RWPE1 (cell line): ENCODE measurements around the gene SOCS2.

Experiments used
- CTCF ChIA-PET: fragments of 350-600 bp; sonication (Branson Sonifier 250); formaldehyde crosslinking; extraction: SDS; loops from one replicate; lab custom pipeline; 2021; lab: Yijun Ruan, JAX
- POLR2A ChIA-PET: fragments of 400-600 bp; formaldehyde crosslinking; extraction: SDS; loops from one replicate; lab custom pipeline; 2020; ENCODE audit warnings: antibody characterized with exemption; ENCODE audit not compliant: low non-redundant PET; lab: Yijun Ruan, JAX
- DNase-seq: peaks from one replicate; pipeline ENCODE4 v3.0.0; 2012; ENCODE audit warnings: low spot score
- H3K27ac ChIP-seq: fragments of 450-650 bp; 2 replicates; pipeline ENCODE4 v1.5.1; 2017
- TF ChIP-seq, protein P1 (sequence below): fragments of 450-650 bp; conservative IDR thresholded peaks from 2 replicates; pipeline ENCODE4 v1.5.1; 2017; ENCODE audit warnings: low read depth, mild to moderate bottlenecking

Gene SOCS2

GRCh38 chr12:93565760-93566159 lies 6.7 kb upstream of the SOCS2 start:
- no peak overlapping the region for H3K27ac ChIP-seq
- DNase-seq = no peak
- POLR2A ChIA-PET = no interaction called here
- TF ChIP-seq, protein P1, sequence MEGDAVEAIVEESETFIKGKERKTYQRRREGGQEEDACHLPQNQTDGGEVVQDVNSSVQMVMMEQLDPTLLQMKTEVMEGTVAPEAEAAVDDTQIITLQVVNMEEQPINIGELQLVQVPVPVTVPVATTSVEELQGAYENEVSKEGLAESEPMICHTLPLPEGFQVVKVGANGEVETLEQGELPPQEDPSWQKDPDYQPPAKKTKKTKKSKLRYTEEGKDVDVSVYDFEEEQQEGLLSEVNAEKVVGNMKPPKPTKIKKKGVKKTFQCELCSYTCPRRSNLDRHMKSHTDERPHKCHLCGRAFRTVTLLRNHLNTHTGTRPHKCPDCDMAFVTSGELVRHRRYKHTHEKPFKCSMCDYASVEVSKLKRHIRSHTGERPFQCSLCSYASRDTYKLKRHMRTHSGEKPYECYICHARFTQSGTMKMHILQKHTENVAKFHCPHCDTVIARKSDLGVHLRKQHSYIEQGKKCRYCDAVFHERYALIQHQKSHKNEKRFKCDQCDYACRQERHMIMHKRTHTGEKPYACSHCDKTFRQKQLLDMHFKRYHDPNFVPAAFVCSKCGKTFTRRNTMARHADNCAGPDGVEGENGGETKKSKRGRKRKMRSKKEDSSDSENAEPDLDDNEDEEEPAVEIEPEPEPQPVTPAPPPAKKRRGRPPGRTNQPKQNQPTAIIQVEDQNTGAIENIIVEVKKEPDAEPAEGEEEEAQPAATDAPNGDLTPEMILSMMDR = no peak
- CTCF ChIA-PET = no interaction called here

GRCh38 chr12:93567174-93567573 lies 5.3 kb upstream of the SOCS2 start:
- no peak for DNase-seq
- CTCF ChIA-PET = interaction anchor here (0.6 kb wide), 1 partner anchor 175 kb away, joined by 3 read pairs; no protein-coding TSS in a partner anchor
- TF ChIP-seq, protein P1 = no peak
- POLR2A ChIA-PET = no interaction called here
- no peak overlapping the region for H3K27ac ChIP-seq

DNA sequence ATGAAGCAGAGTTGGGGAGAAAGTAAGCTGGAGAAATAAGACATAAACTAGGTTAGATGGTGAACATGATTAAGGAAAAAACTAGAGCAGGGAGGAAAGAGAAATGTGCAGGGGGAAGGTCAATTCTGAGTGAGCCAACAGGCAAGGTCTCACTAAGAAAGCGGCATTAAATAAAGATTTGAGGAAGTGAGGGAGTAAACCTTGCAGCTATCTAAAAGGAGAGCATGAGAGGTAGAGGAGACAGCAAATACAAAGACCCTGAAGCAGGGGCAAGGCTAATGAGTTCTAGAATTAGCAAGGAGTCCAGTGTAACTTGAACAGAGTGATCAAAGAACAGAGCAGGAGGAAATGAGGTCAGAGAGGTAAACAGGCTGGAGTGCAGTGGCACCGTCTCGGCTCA lies 4.4 kb upstream of the SOCS2 start:
- ChIA-PET POLR2A (no interaction called here), CTCF (interaction anchor here (4.7 kb wide), 1 partner anchor 534 kb away, joined by 57 read pairs; no protein-coding TSS in a partner anchor)
- no peak overlapping the region for H3K27ac ChIP-seq

DNA sequence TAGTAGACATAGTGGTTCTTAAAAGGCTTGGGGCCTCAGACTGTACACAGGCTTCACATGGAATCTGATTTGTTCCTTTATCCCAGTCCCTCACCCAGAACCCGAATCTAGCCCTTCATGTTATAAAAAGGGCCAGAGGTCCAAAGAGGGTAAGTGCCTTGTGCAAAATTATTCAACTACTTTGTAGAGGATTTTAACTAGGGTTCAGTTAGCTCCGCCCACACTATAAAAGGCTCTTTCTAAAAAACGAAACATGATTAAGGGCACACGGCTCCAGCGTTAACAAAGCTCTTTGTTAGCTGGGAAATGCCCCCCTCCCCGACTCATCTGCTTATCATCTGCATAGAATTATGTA lies 3.2 kb upstream of the SOCS2 start:
- CTCF ChIA-PET = interaction anchor here (0.5 to 4.7 kb wide), 15 partner anchors 22 to 571 kb away, joined by 3 to 57 read pairs (median 4); no protein-coding TSS in a partner anchor
- DNase-seq = no peak
- peak overlapping the region; percentile 88 for H3K27ac ChIP-seq
- POLR2A ChIA-PET = interaction anchor here (0.9 to 1.4 kb wide), 2 partner anchors 168 to 533 kb away, joined by 3 read pairs; no protein-coding TSS in a partner anchor
- TF ChIP-seq, protein P1 = no peak

More for the DNA sequence above, 4.4 kb upstream of the SOCS2 start:
- no peak for DNase-seq
- TF ChIP-seq, protein P1 = no peak

DNA sequence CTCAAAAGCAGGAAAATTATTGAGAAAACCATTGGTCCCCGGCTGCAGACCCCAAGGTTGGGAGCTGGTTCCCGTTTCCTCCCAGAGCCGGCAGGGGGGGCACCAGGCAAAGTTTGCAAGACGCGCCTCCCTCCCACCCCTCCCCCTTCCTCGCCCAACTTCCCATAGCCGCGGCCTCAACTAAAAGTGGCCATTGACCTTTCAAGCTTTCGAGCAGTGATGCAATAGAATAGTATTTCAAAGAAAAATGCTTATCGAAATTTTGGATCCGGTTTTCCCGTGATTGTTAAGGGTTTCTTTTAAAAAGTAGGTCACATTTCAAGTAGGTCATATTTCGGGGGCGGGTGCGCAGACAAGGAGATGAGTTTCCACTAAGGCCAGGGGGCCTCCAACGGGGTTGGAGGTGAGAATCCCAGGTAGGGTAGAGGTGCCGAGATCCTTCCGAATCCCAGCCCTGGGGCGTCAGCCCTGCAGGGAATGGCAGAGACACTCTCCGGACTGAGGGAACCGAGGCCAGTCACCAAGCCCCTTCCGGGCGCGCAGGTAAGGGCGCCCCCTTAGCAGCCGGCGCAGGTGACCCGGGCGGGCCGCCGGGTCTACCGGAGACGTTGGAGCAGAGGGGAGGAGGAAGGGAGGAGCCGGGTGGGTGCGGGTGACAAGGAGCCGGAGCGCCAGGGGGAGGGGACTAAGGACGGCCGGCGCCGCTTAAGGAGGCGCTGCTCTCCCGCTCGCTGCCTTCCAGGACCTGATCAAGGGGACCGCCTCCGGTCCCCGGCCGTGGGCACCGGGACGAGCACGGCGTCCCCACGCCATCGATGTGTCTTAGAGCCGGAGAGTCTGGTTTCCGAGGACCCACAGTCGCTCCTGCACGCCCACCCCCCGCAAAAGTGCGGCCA lies 2.6 kb upstream of the SOCS2 start:
- ChIA-PET POLR2A (interaction anchor here (0.9 to 1.4 kb wide), 2 partner anchors 168 to 532 kb away, joined by 3 read pairs; no protein-coding TSS in a partner anchor), CTCF (interaction anchor here (0.5 to 4.7 kb wide), 18 partner anchors 21 to 860 kb away, joined by 3 to 57 read pairs (median 4); no protein-coding TSS in a partner anchor)
- DNase-seq = peak; percentile 91
- peak overlapping the region; percentile 88 for H3K27ac ChIP-seq
- TF ChIP-seq, protein P1 = peak; percentile 80

GRCh38 chr12:93570552-93571364 lies 1.7 kb upstream of the SOCS2 start:
- ChIA-PET CTCF (interaction anchor here (0.6 to 4.7 kb wide), 4 partner anchors 26 to 675 kb away, joined by 3 to 57 read pairs (median 10); no protein-coding TSS in a partner anchor), POLR2A (no interaction called here)
- peak overlapping the region; percentile 88 for H3K27ac ChIP-seq
- TF ChIP-seq, protein P1 = no peak
- DNase-seq = peak; percentile 96
